Measurements from ENCODE around the gene CXCR6. TPM values are rescaled to one million over a fixed set of nuclear protein-coding genes. Genes with fewer than 3 reads are reported as not detected.

Gene CXCR6
- total and polyA plus RNA-seq, 2 donors (not counting 1 experiment from before 2014, with no cell fraction given) = not detected

GRCh38 chr3:45969116-45969515, 25.9 kb downstream of the CXCR6 start:
- Histone ChIP-seq H3K27ac (ENCODE audit: insufficient read depth, low read length) (no peak overlapping the region), H3K79me2 (ENCODE audit: control insufficient read depth, insufficient read depth, low read length) (no peaks in the 10 kb centered on the region), H2AFZ (ENCODE audit: low read length) (no peak overlapping the region), H3K4me2 (ENCODE audit: extremely low read depth, insufficient read depth, low read length) (no peak overlapping the region), H3K27me3 (ENCODE audit: control insufficient read depth, insufficient read depth, low read length) (no peaks in the 10 kb centered on the region), H3K9me3 (ENCODE audit: control insufficient read depth, insufficient read depth, low read depth, low read length) (no peaks in the 10 kb centered on the region), H3K9ac (ENCODE audit: insufficient read depth, low read length) (no peak overlapping the region), H3K4me1 (ENCODE audit: control insufficient read depth, extremely low read depth, insufficient read depth, low read length) (peaks cover 10% of the 10 kb centered on the region), H3K4me3 (replicated peaks in 1 of 4; ENCODE audit: control extremely low read depth in 1 of 4, insufficient read depth in 1 of 4, low read depth in 3 of 4, low read length in 4 of 4) (no peak overlapping the region), H4K20me1 (ENCODE audit: control insufficient read depth, extremely low read depth, insufficient read depth, low read length) (no peaks in the 10 kb centered on the region), H3K36me3 (ENCODE audit: control insufficient read depth, insufficient read depth, low read length) (peaks cover 29% of the 10 kb centered on the region)
- DNase-seq (ENCODE audit: low read depth in 2 of 2) = no peak
- no peak for TF ChIP-seq EZH2 (IDR thresholded peaks at IDR 0.05; ENCODE audit: low read length, missing control alignments)
- TF ChIP-seq, protein P1, sequence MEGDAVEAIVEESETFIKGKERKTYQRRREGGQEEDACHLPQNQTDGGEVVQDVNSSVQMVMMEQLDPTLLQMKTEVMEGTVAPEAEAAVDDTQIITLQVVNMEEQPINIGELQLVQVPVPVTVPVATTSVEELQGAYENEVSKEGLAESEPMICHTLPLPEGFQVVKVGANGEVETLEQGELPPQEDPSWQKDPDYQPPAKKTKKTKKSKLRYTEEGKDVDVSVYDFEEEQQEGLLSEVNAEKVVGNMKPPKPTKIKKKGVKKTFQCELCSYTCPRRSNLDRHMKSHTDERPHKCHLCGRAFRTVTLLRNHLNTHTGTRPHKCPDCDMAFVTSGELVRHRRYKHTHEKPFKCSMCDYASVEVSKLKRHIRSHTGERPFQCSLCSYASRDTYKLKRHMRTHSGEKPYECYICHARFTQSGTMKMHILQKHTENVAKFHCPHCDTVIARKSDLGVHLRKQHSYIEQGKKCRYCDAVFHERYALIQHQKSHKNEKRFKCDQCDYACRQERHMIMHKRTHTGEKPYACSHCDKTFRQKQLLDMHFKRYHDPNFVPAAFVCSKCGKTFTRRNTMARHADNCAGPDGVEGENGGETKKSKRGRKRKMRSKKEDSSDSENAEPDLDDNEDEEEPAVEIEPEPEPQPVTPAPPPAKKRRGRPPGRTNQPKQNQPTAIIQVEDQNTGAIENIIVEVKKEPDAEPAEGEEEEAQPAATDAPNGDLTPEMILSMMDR (conservative IDR thresholded peaks at IDR 0.05 in 1 of 2, IDR thresholded peaks at IDR 0.05 in 1 of 2; ENCODE audit: low read depth in 1 of 2, low read length in 2 of 2) = no peak

DNA sequence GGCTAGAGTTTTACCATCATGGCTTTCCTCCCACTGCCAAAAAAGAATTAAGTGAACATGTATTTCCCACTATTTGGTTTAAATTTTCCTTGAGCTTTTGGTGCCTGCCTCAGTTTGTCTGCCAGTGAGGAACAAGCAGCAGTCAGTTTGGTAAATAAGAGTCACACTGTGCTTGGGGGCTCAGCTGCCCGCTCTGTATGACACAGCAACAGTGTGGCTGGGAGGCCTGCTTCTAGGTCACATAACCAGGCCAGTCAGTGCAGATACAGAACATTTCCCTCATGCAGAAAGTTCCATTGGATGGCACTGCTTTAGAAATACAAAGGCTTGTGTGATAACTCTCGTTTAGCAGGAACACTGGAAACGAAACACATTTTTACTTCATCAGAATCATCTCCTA, 26.7 kb downstream of the CXCR6 start:
- TF ChIP-seq, protein P1 (conservative IDR thresholded peaks at IDR 0.05 in 1 of 2, IDR thresholded peaks at IDR 0.05 in 1 of 2; ENCODE audit: low read depth in 1 of 2, low read length in 2 of 2) = no peak
- TF ChIP-seq EZH2 (IDR thresholded peaks at IDR 0.05; ENCODE audit: low read length, missing control alignments) = no peak
- no peak overlapping the region for H3K27ac ChIP-seq (ENCODE audit: insufficient read depth, low read length)
- no peaks in the 10 kb centered on the region for H3K9me3 ChIP-seq (ENCODE audit: control insufficient read depth, insufficient read depth, low read depth, low read length)
- H2AFZ ChIP-seq (ENCODE audit: low read length) = no peak overlapping the region
- H3K79me2 ChIP-seq (ENCODE audit: control insufficient read depth, insufficient read depth, low read length) = no peaks in the 10 kb centered on the region
- no peaks in the 10 kb centered on the region for H4K20me1 ChIP-seq (ENCODE audit: control insufficient read depth, extremely low read depth, insufficient read depth, low read length)
- no peak overlapping the region for H3K9ac ChIP-seq (ENCODE audit: insufficient read depth, low read length)
- H3K4me1 ChIP-seq (ENCODE audit: control insufficient read depth, extremely low read depth, insufficient read depth, low read length) = peaks cover 10% of the 10 kb centered on the region
- no peak for DNase-seq (ENCODE audit: low read depth in 2 of 2)
- H3K36me3 ChIP-seq (ENCODE audit: control insufficient read depth, insufficient read depth, low read length) = peaks cover 31% of the 10 kb centered on the region
- H3K27me3 ChIP-seq (ENCODE audit: control insufficient read depth, insufficient read depth, low read length) = no peaks in the 10 kb centered on the region
- no peak overlapping the region for H3K4me2 ChIP-seq (ENCODE audit: extremely low read depth, insufficient read depth, low read length)
- H3K4me3 ChIP-seq (replicated peaks in 1 of 4; ENCODE audit: control extremely low read depth in 1 of 4, insufficient read depth in 1 of 4, low read depth in 3 of 4, low read length in 4 of 4) = no peak overlapping the region

DNA sequence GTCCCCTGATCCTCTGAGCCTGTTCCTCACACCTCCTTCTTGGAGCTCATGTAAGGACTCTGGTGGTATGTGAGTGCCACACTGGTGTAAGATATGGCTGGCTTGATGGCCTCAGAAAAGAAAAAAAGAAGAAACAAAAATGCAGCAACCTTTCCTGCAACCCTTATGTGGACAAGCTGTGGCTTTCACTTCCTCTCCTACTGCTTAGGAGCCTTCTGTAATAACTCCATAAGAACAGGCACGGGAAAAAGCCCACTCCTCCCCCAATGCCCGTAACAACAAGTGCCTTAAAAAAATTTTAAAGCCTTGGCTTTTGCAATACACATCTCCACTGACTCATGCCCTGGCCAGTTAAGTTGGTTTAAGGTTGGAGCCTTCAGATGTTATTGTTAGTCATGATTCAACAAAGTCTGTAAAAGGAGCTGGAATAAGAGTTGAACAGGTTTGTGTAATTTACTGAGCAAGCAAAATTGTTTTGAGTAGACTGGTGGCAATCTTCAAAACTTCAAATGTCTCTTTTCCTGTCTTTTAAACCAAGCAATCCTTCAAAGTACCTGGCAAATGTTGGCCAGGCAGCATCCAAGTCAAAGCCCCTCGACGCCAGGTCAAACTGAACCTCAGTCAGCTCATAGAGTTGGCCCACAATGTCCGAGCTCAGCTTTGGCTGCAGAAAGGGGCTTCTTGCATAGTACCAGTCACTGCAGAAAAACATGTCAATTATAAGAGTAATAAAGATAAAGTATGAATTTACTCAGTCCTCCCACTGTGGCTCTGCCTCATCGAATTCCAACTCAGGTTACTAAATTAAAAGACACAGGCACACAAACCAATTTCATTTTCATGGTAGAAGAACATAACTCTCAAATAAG, 29.5 kb downstream of the CXCR6 start:
- H3K4me2 ChIP-seq (ENCODE audit: extremely low read depth, insufficient read depth, low read length) = peak overlapping the region; percentile 34
- H3K27me3 ChIP-seq (ENCODE audit: control insufficient read depth, insufficient read depth, low read length) = no peaks in the 10 kb centered on the region
- no peak overlapping the region for H2AFZ ChIP-seq (ENCODE audit: low read length)
- H3K79me2 ChIP-seq (ENCODE audit: control insufficient read depth, insufficient read depth, low read length) = no peaks in the 10 kb centered on the region
- peaks cover 18% of the 10 kb centered on the region for H3K36me3 ChIP-seq (ENCODE audit: control insufficient read depth, insufficient read depth, low read length)
- DNase-seq (ENCODE audit: low read depth in 2 of 2) = peak; percentile 93 to 94
- no peak overlapping the region for H3K9ac ChIP-seq (ENCODE audit: insufficient read depth, low read length)
- no peak overlapping the region for H3K4me3 ChIP-seq (replicated peaks in 1 of 4; ENCODE audit: control extremely low read depth in 1 of 4, insufficient read depth in 1 of 4, low read depth in 3 of 4, low read length in 4 of 4)
- peak overlapping the region; percentile 22 for H3K27ac ChIP-seq (ENCODE audit: insufficient read depth, low read length)
- no peaks in the 10 kb centered on the region for H4K20me1 ChIP-seq (ENCODE audit: control insufficient read depth, extremely low read depth, insufficient read depth, low read length)
- peaks cover 10% of the 10 kb centered on the region for H3K4me1 ChIP-seq (ENCODE audit: control insufficient read depth, extremely low read depth, insufficient read depth, low read length)
- TF ChIP-seq, protein P1 (conservative IDR thresholded peaks at IDR 0.05 in 1 of 2, IDR thresholded peaks at IDR 0.05 in 1 of 2; ENCODE audit: low read depth in 1 of 2, low read length in 2 of 2) = no peak
- no peak for TF ChIP-seq EZH2 (IDR thresholded peaks at IDR 0.05; ENCODE audit: low read length, missing control alignments)
- H3K9me3 ChIP-seq (ENCODE audit: control insufficient read depth, insufficient read depth, low read depth, low read length) = no peaks in the 10 kb centered on the region
